Measurements from ENCODE around the gene VN1R4. TPM values are rescaled to one million over a fixed set of nuclear protein-coding genes. Genes with fewer than 3 reads are reported as not detected.
"Not testable (repeated sequence)": the region's sequence is repeated elsewhere in the genome, so short reads cannot be mapped to it uniquely, and the experiment has no call there.

VN1R4 gene, protein sequence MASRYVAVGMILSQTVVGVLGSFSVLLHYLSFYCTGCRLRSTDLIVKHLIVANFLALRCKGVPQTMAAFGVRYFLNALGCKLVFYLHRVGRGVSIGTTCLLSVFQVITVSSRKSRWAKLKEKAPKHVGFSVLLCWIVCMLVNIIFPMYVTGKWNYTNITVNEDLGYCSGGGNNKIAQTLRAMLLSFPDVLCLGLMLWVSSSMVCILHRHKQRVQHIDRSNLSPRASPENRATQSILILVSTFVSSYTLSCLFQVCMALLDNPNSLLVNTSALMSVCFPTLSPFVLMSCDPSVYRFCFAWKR
- total RNA-seq, result not detected
- not detected for polyA plus RNA-seq (2013, experiment 1 of 2)
- polyA plus RNA-seq (2013, experiment 2 of 2), result not detected
- 0 reads per million in 172 experiments for total RNA-seq

- intact Hi-C loops (cut with DNase I, micrococcal nuclease); H3K4me3 ChIP-seq (ENCODE audit: low read length); H3K36me3 ChIP-seq (ENCODE audit: insufficient read depth, low read length); H3K4me1 ChIP-seq (ENCODE audit: insufficient read depth, low read length); POLR2A ChIA-PET; H3K27me3 ChIP-seq (ENCODE audit: control insufficient read depth in 1 of 2, insufficient read depth in 2 of 2, low read length in 2 of 2); H3K27ac ChIP-seq (ENCODE audit: low read depth in 1 of 2, low read length in 2 of 2); H3K4me3 Mint-ChIP-seq; H3K36me3 Mint-ChIP-seq (ENCODE audit: low read depth); H3K4me1 Mint-ChIP-seq (ENCODE audit: low read depth); ATAC-seq (ENCODE audit: poor library complexity); CTCF ChIA-PET; DNase-seq; H3K27ac Mint-ChIP-seq: not testable (repeated sequence)
- H3K9me3 ChIP-seq (ENCODE audit: control insufficient read depth in 1 of 2, insufficient read depth in 1 of 2, low read length in 2 of 2), result peaks cover 4 to 20% of the 10 kb centered on the region in 2 experiments
- peaks cover 22% of the 10 kb centered on the region for H3K9me3 Mint-ChIP-seq
- peaks cover 35% of the 10 kb centered on the region for H3K27me3 Mint-ChIP-seq
These were observed at the start of gene VN1R4 for GRCh38 chr19:53267623-53268022. TSS of gene VN1R4 (minus strand) at chr19:53267723. CDS start at chr19:53267665, 58 bp downstream.

DNA sequence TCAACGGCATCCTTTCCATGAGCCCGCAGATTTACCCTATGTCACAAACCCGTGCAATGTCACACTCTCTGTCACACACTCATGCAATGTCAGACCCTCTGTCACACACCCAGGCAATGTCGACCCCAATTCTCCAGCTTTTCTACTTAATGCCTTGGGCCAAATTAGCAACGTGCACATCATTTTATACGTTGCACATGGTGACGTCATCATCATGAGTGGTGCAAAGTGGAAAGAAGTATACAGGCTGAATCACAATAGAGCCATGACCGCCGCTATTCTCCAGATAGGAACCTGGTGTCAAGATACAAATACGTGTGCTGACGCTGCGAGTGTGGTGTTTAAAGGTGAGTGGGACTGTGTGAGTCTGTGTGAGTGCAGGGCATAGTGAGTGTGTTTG, 44.4 kb upstream of the VN1R4 start:
- Mint-ChIP-seq H3K36me3 (ENCODE audit: low read depth) (peaks cover 5% of the 10 kb centered on the region), H3K27ac (no peak overlapping the region), H3K4me1 (ENCODE audit: low read depth) (no peaks in the 10 kb centered on the region), H3K9me3 (peaks cover 15% of the 10 kb centered on the region), H3K27me3 (peaks cover 38% of the 10 kb centered on the region), H3K4me3 (no peak overlapping the region)
- POLR2A ChIA-PET, result no interaction called here
- ATAC-seq (ENCODE audit: poor library complexity) (no peak), DNase-seq (no peak)
- TF ChIP-seq CTCF (IDR thresholded peaks at IDR 0.05), result no peak
- CTCF ChIA-PET, result no interaction called here
- intact Hi-C loops (cut with DNase I, micrococcal nuclease), result no loop called here
- H3K4me3 ChIP-seq (ENCODE audit: low read length), result no peak overlapping the region
- peaks cover 17 to 25% of the 10 kb centered on the region in 2 experiments for H3K9me3 ChIP-seq (ENCODE audit: control insufficient read depth in 1 of 2, insufficient read depth in 1 of 2, low read length in 2 of 2)
- peaks cover 7 to 13% of the 10 kb centered on the region in 2 experiments for H3K27me3 ChIP-seq (ENCODE audit: control insufficient read depth in 1 of 2, insufficient read depth in 2 of 2, low read length in 2 of 2)
- H3K4me1 ChIP-seq (ENCODE audit: insufficient read depth, low read length), result peaks cover 7% of the 10 kb centered on the region
- no peaks in the 10 kb centered on the region for H3K36me3 ChIP-seq (ENCODE audit: insufficient read depth, low read length)
- no peak overlapping the region for H3K27ac ChIP-seq (ENCODE audit: low read depth in 1 of 2, low read length in 2 of 2)

- peaks cover 7% of the 10 kb centered on the region for H3K4me1 ChIP-seq (ENCODE audit: insufficient read depth, low read length)
- H3K4me3 Mint-ChIP-seq, result no peak overlapping the region
These were observed 43.5 kb upstream of the VN1R4 start for GRCh38 chr19:53311044-53311443.

More at GRCh38 chr19:53311044-53311443, 43.5 kb upstream of the VN1R4 start:
- H3K9me3 Mint-ChIP-seq, result peaks cover 10% of the 10 kb centered on the region
- H3K27me3 Mint-ChIP-seq, result peaks cover 47% of the 10 kb centered on the region
- peaks cover 5% of the 10 kb centered on the region for H3K36me3 Mint-ChIP-seq (ENCODE audit: low read depth)
- H3K36me3 ChIP-seq (ENCODE audit: insufficient read depth, low read length), result no peaks in the 10 kb centered on the region
- TF ChIP-seq CTCF (IDR thresholded peaks at IDR 0.05), result no peak
- no peak overlapping the region for H3K27ac Mint-ChIP-seq
- H3K27me3 ChIP-seq (ENCODE audit: control insufficient read depth in 1 of 2, insufficient read depth in 2 of 2, low read length in 2 of 2), result peaks cover 7 to 15% of the 10 kb centered on the region in 2 experiments
- ATAC-seq (ENCODE audit: poor library complexity) (no peak), DNase-seq (no peak)
- intact Hi-C loops (cut with DNase I, micrococcal nuclease), result no loop called here
- H3K27ac ChIP-seq (ENCODE audit: low read depth in 1 of 2, low read length in 2 of 2), result no peak overlapping the region
- ChIA-PET CTCF (no interaction called here), POLR2A (no interaction called here)
- no peaks in the 10 kb centered on the region for H3K4me1 Mint-ChIP-seq (ENCODE audit: low read depth)
- no peak overlapping the region for H3K4me3 ChIP-seq (ENCODE audit: low read length)
- H3K9me3 ChIP-seq (ENCODE audit: control insufficient read depth in 1 of 2, insufficient read depth in 1 of 2, low read length in 2 of 2), result peaks cover 17 to 30% of the 10 kb centered on the region in 2 experiments
